HG02970 (cell line): Measurements from ENCODE around the gene GUCY1A1.

Source experiments
- ATAC-seq: cut with Tn5 transposase; IDR thresholded peaks from one replicate; pipeline ENCODE4 v1.9.1; 2021; ENCODE audit warnings: mild to moderate bottlenecking, moderate library complexity, moderate number of reproducible peaks; ENCODE audit not compliant: unreplicated experiment, low FRiP score

GUCY1A1 gene

DNA sequence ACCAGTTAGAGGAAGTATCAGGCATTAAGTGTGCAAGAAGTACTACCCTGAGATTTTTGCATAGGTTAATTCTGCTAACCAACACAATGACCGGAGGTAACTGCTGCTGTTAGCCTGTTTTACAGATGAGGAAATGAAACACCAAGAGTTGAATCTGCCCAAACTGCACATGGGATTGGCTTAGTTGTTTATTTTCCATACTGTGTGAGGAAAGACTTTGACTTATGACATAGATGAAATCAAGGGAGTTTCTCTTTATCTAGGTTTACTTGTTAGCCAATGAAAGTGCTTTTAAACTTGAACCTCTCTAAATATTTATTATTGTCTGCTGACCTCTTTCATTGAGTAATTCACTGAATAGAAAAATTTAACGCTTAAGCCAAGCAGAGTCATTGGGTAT is 102.4 kb downstream of the GUCY1A1 start:
- ATAC-seq, result no peak

DNA sequence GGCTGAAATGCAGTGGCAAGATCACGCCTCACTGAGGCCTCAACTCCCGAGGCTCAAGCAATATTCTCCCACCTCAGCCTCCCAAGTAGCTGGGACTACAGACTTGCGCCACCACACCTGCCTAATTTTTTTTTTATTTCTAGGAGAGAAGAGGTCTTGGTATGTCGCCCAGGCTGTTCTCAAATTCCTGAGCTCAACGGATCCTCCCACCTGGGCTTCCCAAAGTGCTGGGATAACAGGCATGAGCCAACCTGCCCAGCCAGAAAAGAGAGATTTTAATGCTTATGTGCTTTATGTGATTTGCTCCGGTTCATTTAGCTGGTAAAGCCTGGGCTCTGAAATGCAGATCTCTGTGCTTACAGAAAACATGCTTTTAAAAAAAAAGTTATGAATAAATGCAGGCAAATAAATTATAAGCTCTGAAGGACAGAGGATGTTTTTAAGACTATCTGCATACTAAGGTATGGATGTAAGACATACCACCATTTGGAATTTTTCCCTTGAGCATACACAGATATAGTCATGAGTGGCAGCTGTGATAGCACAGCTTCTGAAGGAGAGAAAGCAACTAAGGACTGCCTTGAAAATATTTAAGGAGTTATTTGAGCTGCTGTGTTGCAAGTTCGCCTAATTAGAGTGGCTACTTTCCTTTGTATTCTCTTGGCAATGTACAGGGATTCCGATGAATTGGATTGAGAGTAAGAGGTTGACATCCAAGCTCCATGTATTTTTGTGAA is 106.0 kb downstream of the GUCY1A1 start:
- no peak for ATAC-seq

DNA sequence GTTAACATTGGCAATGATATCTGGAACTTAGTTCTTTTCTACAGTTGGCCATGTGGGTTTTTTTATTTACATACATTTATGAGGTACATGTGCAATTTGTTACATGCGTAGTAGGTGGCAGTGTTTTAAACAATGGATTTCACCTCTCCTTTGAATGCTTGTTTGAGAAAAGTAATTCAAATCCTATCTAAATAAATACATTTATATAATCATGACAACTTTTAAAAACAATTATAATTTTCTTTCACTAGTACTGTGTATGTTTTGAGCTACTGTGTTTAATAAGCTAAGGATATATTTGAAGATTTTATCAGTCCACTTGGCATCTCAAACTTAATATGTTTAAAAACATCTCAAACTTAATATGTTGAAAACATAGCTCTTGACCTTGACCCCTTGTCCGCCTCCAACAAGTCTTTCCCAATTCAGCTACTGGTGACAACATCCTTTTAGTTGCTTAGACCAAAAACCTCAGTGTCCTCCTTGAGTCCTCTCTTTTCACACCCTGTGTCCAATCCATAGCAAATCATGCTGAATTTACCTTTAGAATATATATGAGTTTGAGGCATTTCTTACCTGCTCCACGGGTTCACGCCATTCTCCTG is 106.7 kb downstream of the GUCY1A1 start:
- no peak for ATAC-seq

DNA sequence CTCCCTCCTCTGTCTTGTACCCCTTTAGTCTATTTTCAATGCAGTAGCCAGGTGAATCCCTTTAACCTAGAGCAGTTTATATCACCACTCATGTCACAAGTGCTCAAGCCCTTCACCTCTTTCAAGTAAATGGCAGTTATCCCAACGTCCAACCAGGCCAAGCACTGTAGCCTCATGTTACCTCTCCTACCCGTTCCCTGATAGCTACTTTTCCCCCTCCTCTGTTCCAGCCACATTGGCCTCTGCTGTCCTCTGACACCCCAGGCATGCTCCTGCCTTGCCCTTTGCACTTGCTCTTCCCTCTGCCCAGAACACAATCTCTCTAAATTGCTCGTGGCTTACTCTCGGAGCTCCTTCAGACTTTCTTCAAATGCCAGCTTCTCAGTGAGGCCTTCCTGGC is 107.4 kb downstream of the GUCY1A1 start:
- no peak for ATAC-seq

DNA sequence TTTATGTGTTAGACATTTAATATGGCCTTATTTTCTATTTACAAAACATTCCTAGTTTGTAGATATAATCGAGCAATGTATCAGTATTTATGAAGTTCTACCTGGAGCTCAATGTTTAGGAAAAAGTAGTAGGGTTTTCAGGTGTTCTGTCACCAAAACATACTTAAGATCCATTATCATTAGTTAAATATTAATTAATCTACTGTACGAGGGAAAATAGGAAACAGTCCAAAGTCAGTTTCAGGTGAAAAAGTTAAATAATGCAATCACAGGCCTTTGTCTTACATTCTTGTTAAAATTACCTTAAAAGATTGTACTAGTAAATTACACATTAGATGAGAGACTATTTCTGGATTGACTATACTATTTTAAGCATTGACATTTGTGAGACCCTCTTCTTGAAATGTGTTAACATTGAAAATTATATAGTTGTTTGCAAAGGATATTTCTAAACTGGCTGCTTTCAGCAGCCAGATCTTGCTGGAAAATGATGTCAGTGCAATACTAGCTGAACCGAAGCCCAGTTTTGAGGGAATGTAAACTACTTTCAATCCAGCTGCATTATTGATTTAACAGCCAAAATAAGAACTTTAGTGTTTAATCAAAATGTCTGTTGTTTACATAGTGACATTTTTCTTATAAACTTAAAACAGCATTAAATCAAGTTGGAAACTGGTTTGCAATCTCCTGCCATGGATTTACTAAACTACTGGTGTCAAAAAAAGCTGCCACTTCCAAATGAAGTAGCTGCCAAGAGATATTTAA is 111.5 kb downstream of the GUCY1A1 start:
- no peak for ATAC-seq

DNA sequence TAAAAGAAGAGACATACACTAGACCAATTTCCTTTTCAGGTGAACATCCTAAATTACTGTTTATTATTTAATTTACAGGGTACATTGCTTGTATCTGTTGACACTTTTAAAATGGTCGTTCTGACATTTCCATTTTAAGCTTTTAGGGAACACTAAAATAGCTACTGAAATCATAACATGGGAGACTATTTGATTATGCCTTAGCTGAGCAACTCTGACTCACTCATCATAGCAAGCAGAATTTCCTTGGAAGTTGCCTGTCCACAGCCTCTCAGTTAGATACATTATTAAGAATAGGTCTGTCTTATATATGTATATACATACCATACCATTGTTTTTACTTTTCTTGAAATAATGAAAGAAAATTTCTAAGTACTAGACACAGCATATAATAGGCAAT is 114.1 kb downstream of the GUCY1A1 start:
- no peak for ATAC-seq

DNA sequence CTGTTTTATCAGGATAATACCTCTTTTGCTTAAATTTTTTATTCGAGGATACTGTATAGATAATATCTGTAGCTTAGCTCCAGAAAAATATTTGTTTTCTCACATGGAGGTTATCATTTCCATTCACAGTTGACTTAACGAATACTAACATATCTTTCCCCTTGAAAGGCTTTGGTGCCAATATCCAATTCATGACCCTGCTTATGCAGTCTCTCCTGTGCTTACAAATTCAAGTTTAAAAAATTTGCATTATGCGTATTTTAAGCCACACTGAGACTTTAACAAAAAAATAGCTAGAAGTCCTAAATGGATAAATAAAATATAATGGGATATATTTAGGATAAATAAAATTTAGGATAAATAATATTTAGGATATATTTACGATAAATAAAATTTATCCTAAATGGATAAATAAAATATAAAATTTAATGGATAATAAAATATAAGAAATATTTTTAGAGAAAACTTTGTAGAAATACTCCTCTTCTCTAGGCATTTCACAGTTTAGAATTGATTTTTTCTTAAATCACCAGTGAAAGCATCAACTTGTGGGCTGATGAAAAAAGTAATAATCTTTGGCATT is 114.7 kb downstream of the GUCY1A1 start:
- no peak for ATAC-seq
